ENCODE data around the gene CATSPERE. TPM values are rescaled to one million over a fixed set of nuclear protein-coding genes. Genes with fewer than 3 reads are reported as not detected.

CATSPERE gene, protein sequence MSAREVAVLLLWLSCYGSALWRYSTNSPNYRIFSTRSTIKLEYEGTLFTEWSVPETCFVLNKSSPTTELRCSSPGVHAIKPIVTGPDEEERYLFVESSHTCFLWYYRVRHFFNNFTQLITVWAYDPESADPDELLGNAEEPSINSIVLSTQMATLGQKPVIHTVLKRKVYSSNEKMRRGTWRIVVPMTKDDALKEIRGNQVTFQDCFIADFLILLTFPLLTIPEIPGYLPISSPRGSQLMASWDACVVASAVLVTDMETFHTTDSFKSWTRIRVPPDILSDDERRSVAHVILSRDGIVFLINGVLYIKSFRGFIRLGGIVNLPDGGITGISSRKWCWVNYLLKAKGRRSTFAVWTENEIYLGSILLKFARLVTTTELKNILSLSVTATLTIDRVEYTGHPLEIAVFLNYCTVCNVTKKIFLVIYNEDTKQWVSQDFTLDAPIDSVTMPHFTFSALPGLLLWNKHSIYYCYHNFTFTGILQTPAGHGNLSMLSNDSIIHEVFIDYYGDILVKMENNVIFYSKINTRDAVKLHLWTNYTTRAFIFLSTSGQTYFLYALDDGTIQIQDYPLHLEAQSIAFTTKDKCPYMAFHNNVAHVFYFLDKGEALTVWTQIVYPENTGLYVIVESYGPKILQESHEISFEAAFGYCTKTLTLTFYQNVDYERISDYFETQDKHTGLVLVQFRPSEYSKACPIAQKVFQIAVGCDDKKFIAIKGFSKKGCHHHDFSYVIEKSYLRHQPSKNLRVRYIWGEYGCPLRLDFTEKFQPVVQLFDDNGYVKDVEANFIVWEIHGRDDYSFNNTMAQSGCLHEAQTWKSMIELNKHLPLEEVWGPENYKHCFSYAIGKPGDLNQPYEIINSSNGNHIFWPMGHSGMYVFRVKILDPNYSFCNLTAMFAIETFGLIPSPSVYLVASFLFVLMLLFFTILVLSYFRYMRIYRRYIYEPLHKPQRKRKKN
- 0.34 and 0.43 TPM in 2 replicates for total RNA-seq

DNA sequence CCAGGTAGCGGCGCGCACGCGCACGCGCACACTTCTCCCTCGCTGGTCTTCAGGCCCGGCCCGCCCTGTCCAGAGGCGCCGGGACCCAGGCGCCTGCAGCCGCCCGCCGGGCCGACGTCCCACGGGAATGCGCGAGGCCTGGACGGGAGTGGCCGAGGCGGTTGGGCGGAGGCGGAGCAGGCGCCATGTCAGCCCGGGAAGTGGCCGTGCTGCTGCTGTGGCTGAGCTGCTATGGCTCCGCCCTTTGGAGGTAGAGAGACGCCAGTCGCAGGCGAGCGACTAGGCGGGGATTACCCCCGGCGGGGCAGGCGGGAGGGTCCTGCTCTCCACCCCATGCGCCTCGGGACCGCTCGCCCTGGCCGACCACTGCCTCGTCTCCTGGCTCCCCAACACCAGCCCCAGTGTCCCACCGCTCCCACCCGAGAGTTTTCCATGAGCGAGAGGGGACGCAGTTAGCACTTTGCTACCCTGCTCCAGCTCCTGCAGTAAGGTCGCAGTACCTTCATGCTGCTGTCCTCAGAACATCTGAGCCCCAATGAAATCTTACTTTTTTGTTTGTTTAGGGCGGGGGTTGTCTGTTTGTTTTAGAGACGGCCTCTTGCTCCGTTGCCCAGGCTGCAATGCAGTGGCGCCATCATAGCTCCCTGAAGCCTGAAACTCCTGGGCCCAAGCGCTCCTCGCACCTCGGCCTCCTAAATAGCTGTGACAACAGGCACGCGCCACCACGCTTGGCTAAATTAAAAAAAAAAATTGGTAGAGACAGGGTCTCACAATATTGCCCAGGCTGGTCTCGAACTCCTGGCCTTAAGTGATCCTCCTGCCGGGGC lies at the start of gene CATSPERE:
CATSPERE (plus strand) TSS at position 29 of the 827 bp plus-strand sequence; CDS start at position 186, 157 bp downstream.

DNA sequence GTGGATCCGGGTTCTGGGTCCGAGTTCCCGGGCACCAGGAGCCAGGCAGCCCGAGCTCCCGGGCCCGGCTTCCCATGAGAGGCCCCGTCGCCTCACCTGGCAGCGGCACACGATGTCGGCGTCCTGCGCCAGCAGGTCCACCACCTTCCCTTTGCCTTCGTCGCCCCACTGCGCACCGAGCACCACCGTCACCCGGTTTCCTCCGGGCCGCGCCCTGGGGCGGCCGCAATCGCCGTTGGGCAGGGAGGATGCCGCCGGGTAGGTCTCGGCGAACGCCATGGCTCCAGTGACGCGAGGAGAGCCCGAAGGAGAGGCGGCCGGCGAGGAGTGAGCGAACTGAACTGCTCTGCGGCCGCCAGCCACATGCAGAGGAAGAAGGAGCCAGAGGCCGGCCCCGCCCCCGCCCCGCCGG lies 9.5 kb upstream of the CATSPERE start, which contains the start of gene ADSS2:
ADSS2 (minus strand) TSS at position 371 of the 412 bp plus-strand sequence; CDS start at position 279, 92 bp downstream.

DNA sequence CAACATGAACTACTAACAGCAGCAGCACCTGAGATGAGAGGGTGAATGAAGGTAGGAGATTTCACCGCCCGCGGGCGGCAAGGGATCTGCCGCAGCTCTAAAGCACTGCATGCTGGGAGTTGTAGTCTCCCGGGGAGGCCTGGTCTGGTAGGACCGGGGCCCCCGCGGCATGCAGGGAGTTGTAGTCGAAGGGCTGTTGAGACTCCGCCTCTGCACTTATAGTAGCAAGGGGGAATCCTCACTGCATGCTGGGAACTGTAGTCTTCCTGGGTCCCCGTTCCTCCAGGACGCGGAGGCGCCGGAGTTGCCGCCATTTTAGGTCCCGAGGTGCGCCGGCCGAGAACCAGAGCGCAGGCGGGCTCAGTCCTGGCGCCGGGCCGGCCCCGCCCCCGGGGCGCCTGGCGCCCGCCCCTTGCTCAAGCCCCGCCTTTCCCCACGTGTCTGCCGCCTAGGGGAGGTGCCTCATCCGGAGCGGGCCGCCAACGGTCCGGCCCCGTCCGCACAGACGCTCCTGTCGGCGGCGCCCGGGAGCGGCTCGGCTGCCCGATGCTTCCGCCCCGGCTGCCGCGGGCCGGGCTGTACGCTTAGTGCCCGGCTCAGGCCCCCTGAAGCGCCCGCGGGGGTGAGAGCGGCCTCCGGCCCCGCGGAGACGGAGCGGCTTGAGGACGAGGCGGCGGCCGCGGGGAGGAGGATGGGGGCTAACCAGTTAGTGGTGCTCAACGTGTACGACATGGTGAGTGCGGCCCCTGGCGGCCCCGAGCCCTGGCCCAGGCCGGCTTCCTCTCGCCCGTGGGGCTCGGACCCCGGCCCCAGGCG lies 191.8 kb downstream of the CATSPERE start, which contains the start of gene DESI2:
DESI2 (plus strand) TSS at position 504 of the 816 bp plus-strand sequence; CDS start at position 692, 188 bp downstream.

Other genes with a start within 250 kb of the CATSPERE start
- gene ADSS2, start 9.4 kb upstream of the CATSPERE start, total RNA-seq, result 57.1 and 68.4 TPM in 2 replicates
- gene DESI2, start 191.9 kb downstream of the CATSPERE start, total RNA-seq, result 56.1 and 88.2 TPM in 2 replicates

Measured in nasal cavity respiratory epithelium epithelial cell of viscerocranial mucosa (primary cell).